OCI-LY7 (cell line): ENCODE measurements around the gene KRT80.

Experiments
- EZH2phosphoT487 ChIP-seq: fragments of 200-600 bp; sonication (generic); IDR thresholded peaks from 2 replicates; pipeline ENCODE4 v1.6.1; 2018; ENCODE audit warnings: low read depth, borderline replicate concordance, mild to moderate bottlenecking, mixed run types, antibody characterized with exemption, low read length, moderate library complexity, mixed read lengths
- TF ChIP-seq, protein P1 (sequence below): fragments of 200-600 bp; sonication (generic); conservative IDR thresholded peaks from 2 replicates; pipeline ENCODE4 v1.5.1; 2014; ENCODE audit warnings: mild to moderate bottlenecking, antibody characterized with exemption, low read length, moderate library complexity, mixed read lengths

DNA sequence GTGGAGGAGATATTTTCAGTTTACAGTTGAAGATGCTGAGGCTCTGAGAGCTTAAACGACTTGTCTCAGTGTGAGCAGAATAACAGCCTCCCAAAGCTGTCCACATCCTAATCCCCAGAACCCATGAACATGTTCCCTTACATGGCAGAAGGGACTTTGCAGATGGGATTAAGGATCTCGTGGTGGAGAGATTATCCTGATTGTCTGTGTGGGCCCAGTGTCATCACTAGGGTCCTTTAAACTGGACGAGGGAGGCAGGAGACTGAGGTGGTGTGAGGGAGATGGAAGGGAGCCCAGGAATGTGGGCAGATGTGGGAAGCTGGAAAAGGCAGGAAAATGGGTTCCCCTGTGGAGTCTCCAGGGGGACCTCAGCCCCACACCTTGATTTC, 9.6 kb upstream of the KRT80 start:
- TF ChIP-seq, protein P1, sequence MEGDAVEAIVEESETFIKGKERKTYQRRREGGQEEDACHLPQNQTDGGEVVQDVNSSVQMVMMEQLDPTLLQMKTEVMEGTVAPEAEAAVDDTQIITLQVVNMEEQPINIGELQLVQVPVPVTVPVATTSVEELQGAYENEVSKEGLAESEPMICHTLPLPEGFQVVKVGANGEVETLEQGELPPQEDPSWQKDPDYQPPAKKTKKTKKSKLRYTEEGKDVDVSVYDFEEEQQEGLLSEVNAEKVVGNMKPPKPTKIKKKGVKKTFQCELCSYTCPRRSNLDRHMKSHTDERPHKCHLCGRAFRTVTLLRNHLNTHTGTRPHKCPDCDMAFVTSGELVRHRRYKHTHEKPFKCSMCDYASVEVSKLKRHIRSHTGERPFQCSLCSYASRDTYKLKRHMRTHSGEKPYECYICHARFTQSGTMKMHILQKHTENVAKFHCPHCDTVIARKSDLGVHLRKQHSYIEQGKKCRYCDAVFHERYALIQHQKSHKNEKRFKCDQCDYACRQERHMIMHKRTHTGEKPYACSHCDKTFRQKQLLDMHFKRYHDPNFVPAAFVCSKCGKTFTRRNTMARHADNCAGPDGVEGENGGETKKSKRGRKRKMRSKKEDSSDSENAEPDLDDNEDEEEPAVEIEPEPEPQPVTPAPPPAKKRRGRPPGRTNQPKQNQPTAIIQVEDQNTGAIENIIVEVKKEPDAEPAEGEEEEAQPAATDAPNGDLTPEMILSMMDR = no peak
- no peak for TF ChIP-seq EZH2phosphoT487
